GM19099 (cell line): ENCODE results near the gene TEX48.

ENCODE experiments used
- POLR2A ChIP-seq: IDR thresholded peaks from 3 replicates; pipeline ENCODE4 v1.6.1; 2011; ENCODE audit warnings: low read depth; ENCODE audit not compliant: insufficient read length; ENCODE audit errors: extremely low read depth

The TEX48 gene

GRCh38 chr9:114701988-114702387, 20.0 kb upstream of the TEX48 start:
- no peak for TF ChIP-seq POLR2A

- no peak for TF ChIP-seq POLR2A
Measured at GRCh38 chr9:114697951-114698351, 16.0 kb upstream of the TEX48 start.

GRCh38 chr9:114696814-114697544, 15.0 kb upstream of the TEX48 start:
- TF ChIP-seq POLR2A: no peak

- TF ChIP-seq POLR2A: no peak
Measured at GRCh38 chr9:114695948-114696347, 14.0 kb upstream of the TEX48 start.

- TF ChIP-seq POLR2A: no peak
Measured at GRCh38 chr9:114694719-114695269, 12.8 kb upstream of the TEX48 start.

GRCh38 chr9:114694146-114694545, 12.2 kb upstream of the TEX48 start:
- no peak for TF ChIP-seq POLR2A

- no peak for TF ChIP-seq POLR2A
Measured at GRCh38 chr9:114693248-114693855, 11.4 kb upstream of the TEX48 start.

GRCh38 chr9:114691956-114692295, 9.9 kb upstream of the TEX48 start:
- no peak for TF ChIP-seq POLR2A

GRCh38 chr9:114691046-114691955, 9.3 kb upstream of the TEX48 start:
- no peak for TF ChIP-seq POLR2A

GRCh38 chr9:114690308-114690707, 8.3 kb upstream of the TEX48 start:
- no peak for TF ChIP-seq POLR2A

GRCh38 chr9:114689813-114690212, 7.8 kb upstream of the TEX48 start:
- no peak for TF ChIP-seq POLR2A

- no peak for TF ChIP-seq POLR2A
Measured at GRCh38 chr9:114688909-114689610, 7.1 kb upstream of the TEX48 start.

- no peak for TF ChIP-seq POLR2A
Measured at GRCh38 chr9:114688379-114688778, 6.4 kb upstream of the TEX48 start.

- TF ChIP-seq POLR2A: no peak
Measured at GRCh38 chr9:114687034-114687433, 5.0 kb upstream of the TEX48 start.

- TF ChIP-seq POLR2A: no peak
Measured at GRCh38 chr9:114685951-114686350, 4.0 kb upstream of the TEX48 start.

- TF ChIP-seq POLR2A: no peak
Measured at GRCh38 chr9:114684036-114684435, 2.0 kb upstream of the TEX48 start.

- no peak for TF ChIP-seq POLR2A
Measured at GRCh38 chr9:114682846-114683245, 854 bp upstream of the TEX48 start.
